ENCODE results near the gene PHACTR1.

Gene PHACTR1

DNA sequence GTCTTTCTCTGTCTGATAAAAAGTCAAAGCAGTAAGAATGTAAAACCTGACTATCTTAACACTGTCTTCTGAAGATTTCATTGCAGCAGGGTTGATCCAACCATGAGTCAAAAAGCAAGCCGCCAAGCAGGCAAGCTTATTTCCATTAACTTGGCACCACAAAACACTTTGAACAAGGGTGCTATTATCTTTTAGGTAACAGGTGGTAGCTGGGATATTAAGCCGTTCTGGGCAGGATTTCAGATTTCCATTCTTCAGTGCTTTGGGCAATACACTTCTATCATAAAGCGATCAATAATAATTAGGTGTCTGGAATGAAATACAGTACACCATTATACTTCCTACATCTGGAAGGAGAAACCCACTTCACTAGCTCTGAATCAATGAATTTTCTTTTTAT, 429.9 kb downstream of the PHACTR1 start:
- no peak for DNase-seq (ENCODE audit: low spot score)
- no peak overlapping the region for H3K27ac ChIP-seq
- POLR2A ChIA-PET (ENCODE audit: low non-redundant PET), result no interaction called here
- CTCF ChIA-PET, result interaction anchor here (0.6 kb wide), 2 partner anchors 39 to 1056 kb away, joined by 3 to 7 read pairs; no protein-coding TSS in a partner anchor
- TF ChIP-seq, protein P1, sequence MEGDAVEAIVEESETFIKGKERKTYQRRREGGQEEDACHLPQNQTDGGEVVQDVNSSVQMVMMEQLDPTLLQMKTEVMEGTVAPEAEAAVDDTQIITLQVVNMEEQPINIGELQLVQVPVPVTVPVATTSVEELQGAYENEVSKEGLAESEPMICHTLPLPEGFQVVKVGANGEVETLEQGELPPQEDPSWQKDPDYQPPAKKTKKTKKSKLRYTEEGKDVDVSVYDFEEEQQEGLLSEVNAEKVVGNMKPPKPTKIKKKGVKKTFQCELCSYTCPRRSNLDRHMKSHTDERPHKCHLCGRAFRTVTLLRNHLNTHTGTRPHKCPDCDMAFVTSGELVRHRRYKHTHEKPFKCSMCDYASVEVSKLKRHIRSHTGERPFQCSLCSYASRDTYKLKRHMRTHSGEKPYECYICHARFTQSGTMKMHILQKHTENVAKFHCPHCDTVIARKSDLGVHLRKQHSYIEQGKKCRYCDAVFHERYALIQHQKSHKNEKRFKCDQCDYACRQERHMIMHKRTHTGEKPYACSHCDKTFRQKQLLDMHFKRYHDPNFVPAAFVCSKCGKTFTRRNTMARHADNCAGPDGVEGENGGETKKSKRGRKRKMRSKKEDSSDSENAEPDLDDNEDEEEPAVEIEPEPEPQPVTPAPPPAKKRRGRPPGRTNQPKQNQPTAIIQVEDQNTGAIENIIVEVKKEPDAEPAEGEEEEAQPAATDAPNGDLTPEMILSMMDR (conservative IDR thresholded peaks at IDR 0.05; ENCODE audit: low read depth), result no peak

DNA sequence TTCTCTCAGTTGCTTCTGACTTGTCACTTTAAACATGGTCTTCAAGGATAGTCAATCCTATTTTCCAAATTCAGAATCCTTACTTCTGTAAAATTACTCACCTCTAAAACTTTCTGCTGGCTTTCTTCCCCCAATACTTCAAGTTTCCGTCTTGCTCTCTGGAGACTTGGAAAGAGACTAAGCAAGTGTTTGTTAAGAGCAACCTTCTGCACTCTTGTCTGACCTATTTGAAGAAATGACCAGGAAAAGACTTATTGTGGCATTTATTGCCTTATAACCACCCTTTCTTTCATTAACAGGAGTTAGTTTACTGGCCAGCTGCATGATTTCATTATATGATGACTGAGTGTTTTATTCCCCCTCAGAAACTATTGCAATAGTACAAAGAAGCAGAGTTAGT, 430.8 kb downstream of the PHACTR1 start:
- TF ChIP-seq, protein P1 (conservative IDR thresholded peaks at IDR 0.05; ENCODE audit: low read depth), result no peak
- CTCF ChIA-PET, result no interaction called here

DNA sequence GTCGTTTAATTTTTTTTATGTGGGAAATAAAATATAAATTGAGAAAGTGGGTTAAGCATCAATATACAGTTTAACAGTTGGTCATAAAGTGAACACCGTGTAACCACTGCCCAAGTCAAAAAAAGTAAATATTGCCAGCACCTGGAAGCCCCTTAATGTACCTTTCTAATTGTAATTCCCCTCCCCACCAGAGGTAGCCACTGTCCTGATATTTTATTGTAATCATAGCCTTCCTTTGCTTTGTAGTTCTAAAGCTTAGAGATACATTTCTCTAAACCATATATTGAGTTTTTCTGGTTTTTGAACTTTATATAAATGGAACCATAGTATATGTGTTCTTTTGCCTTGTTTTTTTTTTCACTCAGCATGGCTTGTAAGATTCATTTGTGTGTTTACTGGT, 431.2 kb downstream of the PHACTR1 start:
- no peak for DNase-seq (ENCODE audit: low spot score)
- ChIA-PET POLR2A (ENCODE audit: low non-redundant PET) (no interaction called here), CTCF (interaction anchor here (0.6 kb wide), 2 partner anchors 402 to 1176 kb away, joined by 3 to 6 read pairs; no protein-coding TSS in a partner anchor)
- no peak overlapping the region for H3K27ac ChIP-seq
- TF ChIP-seq, protein P1 (conservative IDR thresholded peaks at IDR 0.05; ENCODE audit: low read depth), result no peak

More for the DNA sequence above, 430.8 kb downstream of the PHACTR1 start:
- no peak for DNase-seq (ENCODE audit: low spot score)
- POLR2A ChIA-PET (ENCODE audit: low non-redundant PET), result no interaction called here
- no peak overlapping the region for H3K27ac ChIP-seq

DNA sequence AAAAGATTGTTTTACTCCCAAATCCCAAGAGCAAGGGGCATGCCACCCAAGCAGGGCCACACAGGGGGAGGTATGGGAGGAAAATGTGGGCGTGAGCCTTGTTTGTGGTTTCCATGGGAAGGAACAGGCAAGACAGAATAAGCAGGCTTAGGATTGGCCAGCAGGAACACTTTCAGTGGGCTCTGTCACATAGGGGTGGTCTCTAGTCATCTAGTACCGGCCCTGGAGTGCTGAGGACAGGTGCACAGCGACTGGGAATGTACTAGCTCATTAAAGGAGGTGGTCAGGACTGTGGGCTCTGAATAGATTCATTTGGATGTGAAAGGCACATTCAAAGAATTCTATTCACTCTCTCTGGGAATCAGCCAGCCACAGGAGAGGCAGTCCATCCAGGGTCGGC, 436.2 kb downstream of the PHACTR1 start:
- ChIA-PET POLR2A (ENCODE audit: low non-redundant PET) (no interaction called here), CTCF (interaction anchor here (0.6 kb wide), 1 partner anchor 284 kb away, joined by 3 read pairs; no protein-coding TSS in a partner anchor)
- TF ChIP-seq, protein P1 (conservative IDR thresholded peaks at IDR 0.05; ENCODE audit: low read depth), result no peak
- H3K27ac ChIP-seq, result no peak overlapping the region
- no peak for DNase-seq (ENCODE audit: low spot score)

DNA sequence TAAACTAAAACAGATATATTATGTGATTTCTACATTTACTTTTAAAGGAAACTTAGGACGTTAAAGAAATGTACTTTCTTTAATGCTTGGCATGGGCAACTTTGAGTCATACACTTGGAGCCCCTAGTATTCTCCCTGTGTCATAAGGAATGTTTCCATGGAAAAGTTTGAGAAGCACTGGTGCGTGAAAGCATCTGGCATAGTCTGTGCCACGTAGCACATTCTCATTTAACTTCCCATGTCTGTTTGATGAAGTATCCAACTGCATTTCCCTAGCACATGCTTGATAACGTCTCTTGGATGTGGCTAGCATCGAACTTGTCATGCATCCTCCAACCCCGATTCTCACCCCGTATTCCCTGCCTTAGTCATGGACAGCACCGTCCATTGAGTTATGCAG, 439.8 kb downstream of the PHACTR1 start:
- ChIA-PET POLR2A (ENCODE audit: low non-redundant PET) (no interaction called here), CTCF (interaction anchor here (0.6 kb wide), 1 partner anchor 11 kb away, joined by 5 read pairs; no protein-coding TSS in a partner anchor)
- TF ChIP-seq, protein P1 (conservative IDR thresholded peaks at IDR 0.05; ENCODE audit: low read depth), result no peak
- H3K27ac ChIP-seq, result no peak overlapping the region
- DNase-seq (ENCODE audit: low spot score), result no peak

DNA sequence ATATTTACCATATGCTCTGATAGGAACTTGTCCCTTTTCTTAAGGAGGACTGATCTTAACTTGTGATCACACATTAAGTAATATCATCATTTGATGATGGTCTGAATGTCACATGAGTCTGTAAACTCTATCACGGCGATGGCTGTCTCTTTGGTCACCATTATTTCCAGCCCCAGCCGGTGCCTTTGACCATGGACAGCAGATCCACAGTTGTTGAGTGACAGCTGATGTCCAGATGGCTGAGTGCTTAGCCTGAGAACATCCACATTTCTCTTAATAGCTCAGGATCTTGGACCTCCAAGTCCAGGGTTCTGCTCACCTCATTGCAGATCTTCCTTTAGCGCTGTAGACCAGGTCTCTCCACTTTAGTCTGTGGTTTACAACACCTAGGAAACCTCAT, 440.7 kb downstream of the PHACTR1 start:
- POLR2A ChIA-PET (ENCODE audit: low non-redundant PET), result no interaction called here
- CTCF ChIA-PET, result no interaction called here

More for the DNA sequence above, 440.7 kb downstream of the PHACTR1 start:
- no peak overlapping the region for H3K27ac ChIP-seq
- DNase-seq (ENCODE audit: low spot score), result no peak
- TF ChIP-seq, protein P1 (conservative IDR thresholded peaks at IDR 0.05; ENCODE audit: low read depth), result no peak
